Panc1 (cell line): ENCODE data around the gene PLN.

Source experiments
- POLR2AphosphoS5 ChIP-seq: IDR thresholded peaks from 2 replicates; pipeline ENCODE4 v1.6.1; 2012; ENCODE audit warnings: mild to moderate bottlenecking, low read depth, low read length, moderate library complexity
- SIN3A ChIP-seq: IDR thresholded peaks from 2 replicates; pipeline ENCODE4 v1.6.1; 2012; ENCODE audit warnings: low read depth, mild to moderate bottlenecking, low read length, moderate library complexity, borderline replicate concordance; ENCODE audit not compliant: insufficient read depth
- TCF7L2 ChIP-seq: IDR thresholded peaks from 2 replicates; pipeline ENCODE4 v1.6.1; 2011; ENCODE audit warnings: mild to moderate bottlenecking, low read depth, low read length, inconsistent platforms
- TF ChIP-seq, protein P1 (sequence below): fragments of 450-650 bp; IDR thresholded peaks from 2 replicates; pipeline ENCODE4 v1.5.1; 2017; ENCODE audit warnings: mild to moderate bottlenecking
- TF ChIP-seq, protein P2 (sequence below), 2 experiments: IDR thresholded peaks; 2 replicates each; pipeline ENCODE4 v1.6.1; 2011 to 2012; ENCODE audit warnings: low read depth in 2 of 2, control low read depth in 1 of 2, low read length in 1 of 2, mild to moderate bottlenecking in 1 of 2, moderate library complexity in 1 of 2; ENCODE audit not compliant: insufficient read depth in 1 of 2

DNA sequence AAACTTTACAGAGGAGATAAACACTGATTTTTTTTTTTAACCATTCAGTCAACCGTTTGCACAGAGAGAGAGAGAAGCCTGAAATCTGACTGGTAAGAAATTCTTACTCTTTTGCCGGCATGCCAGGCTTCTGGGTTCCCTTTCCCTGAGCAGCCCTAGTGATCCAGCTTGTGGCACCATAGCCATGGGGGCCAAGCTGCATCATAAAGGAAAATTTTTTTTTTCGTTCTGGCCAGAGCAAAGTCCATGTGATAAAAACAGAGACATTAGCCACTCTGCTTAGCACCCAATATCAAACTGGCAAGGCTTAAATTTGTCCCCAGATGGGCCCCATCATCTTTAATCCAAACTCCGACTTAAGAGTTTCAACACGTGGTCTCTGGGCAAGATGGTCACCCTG lies 58.8 kb downstream of the PLN start:
- TF ChIP-seq, protein P1, sequence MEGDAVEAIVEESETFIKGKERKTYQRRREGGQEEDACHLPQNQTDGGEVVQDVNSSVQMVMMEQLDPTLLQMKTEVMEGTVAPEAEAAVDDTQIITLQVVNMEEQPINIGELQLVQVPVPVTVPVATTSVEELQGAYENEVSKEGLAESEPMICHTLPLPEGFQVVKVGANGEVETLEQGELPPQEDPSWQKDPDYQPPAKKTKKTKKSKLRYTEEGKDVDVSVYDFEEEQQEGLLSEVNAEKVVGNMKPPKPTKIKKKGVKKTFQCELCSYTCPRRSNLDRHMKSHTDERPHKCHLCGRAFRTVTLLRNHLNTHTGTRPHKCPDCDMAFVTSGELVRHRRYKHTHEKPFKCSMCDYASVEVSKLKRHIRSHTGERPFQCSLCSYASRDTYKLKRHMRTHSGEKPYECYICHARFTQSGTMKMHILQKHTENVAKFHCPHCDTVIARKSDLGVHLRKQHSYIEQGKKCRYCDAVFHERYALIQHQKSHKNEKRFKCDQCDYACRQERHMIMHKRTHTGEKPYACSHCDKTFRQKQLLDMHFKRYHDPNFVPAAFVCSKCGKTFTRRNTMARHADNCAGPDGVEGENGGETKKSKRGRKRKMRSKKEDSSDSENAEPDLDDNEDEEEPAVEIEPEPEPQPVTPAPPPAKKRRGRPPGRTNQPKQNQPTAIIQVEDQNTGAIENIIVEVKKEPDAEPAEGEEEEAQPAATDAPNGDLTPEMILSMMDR, result no peak
- no peak for TF ChIP-seq POLR2AphosphoS5
- TF ChIP-seq, protein P2, sequence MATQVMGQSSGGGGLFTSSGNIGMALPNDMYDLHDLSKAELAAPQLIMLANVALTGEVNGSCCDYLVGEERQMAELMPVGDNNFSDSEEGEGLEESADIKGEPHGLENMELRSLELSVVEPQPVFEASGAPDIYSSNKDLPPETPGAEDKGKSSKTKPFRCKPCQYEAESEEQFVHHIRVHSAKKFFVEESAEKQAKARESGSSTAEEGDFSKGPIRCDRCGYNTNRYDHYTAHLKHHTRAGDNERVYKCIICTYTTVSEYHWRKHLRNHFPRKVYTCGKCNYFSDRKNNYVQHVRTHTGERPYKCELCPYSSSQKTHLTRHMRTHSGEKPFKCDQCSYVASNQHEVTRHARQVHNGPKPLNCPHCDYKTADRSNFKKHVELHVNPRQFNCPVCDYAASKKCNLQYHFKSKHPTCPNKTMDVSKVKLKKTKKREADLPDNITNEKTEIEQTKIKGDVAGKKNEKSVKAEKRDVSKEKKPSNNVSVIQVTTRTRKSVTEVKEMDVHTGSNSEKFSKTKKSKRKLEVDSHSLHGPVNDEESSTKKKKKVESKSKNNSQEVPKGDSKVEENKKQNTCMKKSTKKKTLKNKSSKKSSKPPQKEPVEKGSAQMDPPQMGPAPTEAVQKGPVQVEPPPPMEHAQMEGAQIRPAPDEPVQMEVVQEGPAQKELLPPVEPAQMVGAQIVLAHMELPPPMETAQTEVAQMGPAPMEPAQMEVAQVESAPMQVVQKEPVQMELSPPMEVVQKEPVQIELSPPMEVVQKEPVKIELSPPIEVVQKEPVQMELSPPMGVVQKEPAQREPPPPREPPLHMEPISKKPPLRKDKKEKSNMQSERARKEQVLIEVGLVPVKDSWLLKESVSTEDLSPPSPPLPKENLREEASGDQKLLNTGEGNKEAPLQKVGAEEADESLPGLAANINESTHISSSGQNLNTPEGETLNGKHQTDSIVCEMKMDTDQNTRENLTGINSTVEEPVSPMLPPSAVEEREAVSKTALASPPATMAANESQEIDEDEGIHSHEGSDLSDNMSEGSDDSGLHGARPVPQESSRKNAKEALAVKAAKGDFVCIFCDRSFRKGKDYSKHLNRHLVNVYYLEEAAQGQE (IDR thresholded peaks at IDR 0.05; ENCODE audit: insufficient read depth in 1 of 2, low read depth in 2 of 2, low read length in 1 of 2), result no peak
- no peak for TF ChIP-seq SIN3A
- TF ChIP-seq TCF7L2, result no peak
